ENCODE data around the gene PRDM7. TPM values are rescaled to one million over a fixed set of nuclear protein-coding genes. Genes with fewer than 3 reads are reported as not detected.

PRDM7 gene
- total and polyA plus RNA-seq, 2 of the 4 experiments (the other 2 are of a cell fraction) = not detected

DNA sequence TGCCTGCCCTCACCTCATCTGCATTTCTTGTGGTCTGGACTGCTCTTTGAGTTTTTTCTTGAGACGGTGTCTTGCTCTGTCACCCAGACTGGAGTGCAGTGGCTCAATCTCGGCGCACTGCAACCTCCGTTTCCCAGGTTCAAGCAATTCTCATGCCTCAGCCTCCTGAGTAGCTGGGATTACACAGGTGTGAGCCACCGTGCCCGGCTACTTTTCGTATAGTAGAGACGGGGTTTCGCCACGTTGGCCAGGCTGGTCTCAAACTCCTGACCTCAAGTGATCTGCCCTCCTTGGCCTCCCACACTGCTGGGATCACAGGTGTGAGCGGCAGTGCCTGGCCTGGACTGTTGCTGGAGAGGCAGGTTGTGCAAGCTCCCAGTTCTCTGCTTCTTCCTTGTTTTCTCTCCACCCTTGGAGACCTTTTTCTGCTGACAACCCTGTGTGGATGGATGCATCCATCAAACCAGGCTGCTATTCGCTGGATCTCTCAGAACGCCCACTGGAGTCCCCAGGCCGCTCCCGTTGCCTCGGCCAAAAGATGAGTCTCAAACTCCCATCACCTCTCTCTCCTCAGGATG lies 35.1 kb downstream of the PRDM7 start:
- H2AK5ac ChIP-seq (ENCODE audit: low read depth, low read length) = no peak overlapping the region
- no peak overlapping the region for H4K8ac ChIP-seq (ENCODE audit: low read depth in 2 of 2, low read length in 2 of 2)
- intact Hi-C loops (cut with micrococcal nuclease) (no loop called here), dilution Hi-C loops (cut with HindIII; ENCODE audit: low sequenced_read_pairs, unreplicated experiment) (no loop called here), in situ Hi-C loops (cut with MboI; ENCODE audit: low sequenced_read_pairs) (no loop called here)
- no peak overlapping the region for H3K18ac ChIP-seq (ENCODE audit: low read depth, low read length)
- no peak overlapping the region for H3K4me2 ChIP-seq (ENCODE audit: low read depth, low read length)
- no peak overlapping the region for H3K56ac ChIP-seq (ENCODE audit: extremely low read depth, insufficient read depth, low read length)
- H3K4me3 ChIP-seq (ENCODE audit: insufficient read depth, low read depth, low read length) = no peak overlapping the region
- 87% methylated on average over 16 of the region's 16 CpGs; no CpG with 5 or more reads in 1 of the 2 experiments for WGBS, 2 experiments (ENCODE audit: extremely low coverage in 2 of 2, insufficient read length in 1 of 2)
- H3K4me1 ChIP-seq (ENCODE audit: control insufficient read depth, insufficient read depth, low read length) = peaks cover 5% of the 10 kb centered on the region
- BruUV-seq (replicated peaks) = no TSS peak
- H4K91ac ChIP-seq (ENCODE audit: insufficient read depth, low read depth, low read length) = no peak overlapping the region
- CTCF ChIA-PET = no interaction called here
- no peaks in the 10 kb centered on the region for H3K79me1 ChIP-seq (ENCODE audit: low read depth in 1 of 2, low read length in 2 of 2)
- H3K9me1 ChIP-seq (ENCODE audit: insufficient read depth, low read length) = no peaks in the 10 kb centered on the region
- H3K9ac ChIP-seq (ENCODE audit: low read depth, low read length) = no peak overlapping the region
- no peak overlapping the region for H3K23ac ChIP-seq (ENCODE audit: low read depth, low read length)
- H3K14ac ChIP-seq (replicated peaks; ENCODE audit: low read depth, low read length) = no peak overlapping the region
- ATAC-seq (ENCODE audit: low read depth) = no peak
- H3K27ac ChIP-seq (ENCODE audit: insufficient read depth, low read length) = no peak overlapping the region
- no peak overlapping the region for H2AK9ac ChIP-seq (replicated peaks; ENCODE audit: low read depth, low read length, poor library complexity)
- H2AFZ ChIP-seq (replicated peaks; ENCODE audit: low read length, poor library complexity) = no peak overlapping the region
- H3K4ac ChIP-seq (ENCODE audit: low read depth, low read length) = no peak overlapping the region
- H2BK15ac ChIP-seq (ENCODE audit: low read depth, low read length) = no peak overlapping the region
- H3K27me3 ChIP-seq (ENCODE audit: control insufficient read depth, insufficient read depth, low read length) = no peaks in the 10 kb centered on the region
- no peak overlapping the region for H2BK5ac ChIP-seq (ENCODE audit: low read depth, low read length, poor library complexity, severe bottlenecking)
- H4K20me1 ChIP-seq (ENCODE audit: insufficient read depth, low read length) = no peaks in the 10 kb centered on the region
- no peak for TF ChIP-seq BHLHE40 (IDR thresholded peaks at IDR 0.05; ENCODE audit: low read depth, low read length)
- no peak for TF ChIP-seq POLR2A (IDR thresholded peaks at IDR 0.05; ENCODE audit: low read depth, low read length)
- H3K36me3 ChIP-seq (ENCODE audit: control insufficient read depth, insufficient read depth, low read length) = peaks cover 42% of the 10 kb centered on the region
- POLR2A ChIA-PET (ENCODE audit: unreplicated experiment) = no interaction called here
- H4K5ac ChIP-seq (ENCODE audit: low read depth, low read length) = no peak overlapping the region
- H2BK20ac ChIP-seq (ENCODE audit: low read depth, low read length) = no peak overlapping the region
- no peak for DNase-seq
- no peaks in the 10 kb centered on the region for H3K9me3 ChIP-seq (ENCODE audit: control insufficient read depth, insufficient read depth, low read length)
- no peak overlapping the region for H2BK120ac ChIP-seq (ENCODE audit: low read depth, low read length)

All from IMR-90 (cell line).